Retinal pigment epithelial cell (primary cell): Measurements from ENCODE around the gene ACBD4.
A peak's percentile ranks its signal among the peaks of the same experiment; 100 is the strongest.

Experiments used
- DNase-seq: peaks from one replicate; pipeline ENCODE4 v3.0.0-alpha.2; 2010; ENCODE audit warnings: low read depth
- H3K4me3 ChIP-seq: 2 replicates; pipeline ENCODE4 v1.5.1; 2011; ENCODE audit warnings: mild to moderate bottlenecking, low read length, control low read depth, moderate library complexity
- TF ChIP-seq, protein P1 (sequence below): conservative IDR thresholded peaks from 2 replicates; pipeline ENCODE4 v1.5.1; 2011; ENCODE audit warnings: low read depth, low read length, control low read depth, inconsistent platforms

Gene ACBD4

GRCh38 chr17:45171338-45172231 is 36.1 kb downstream of the ACBD4 start:
- no peak for DNase-seq
- TF ChIP-seq, protein P1, sequence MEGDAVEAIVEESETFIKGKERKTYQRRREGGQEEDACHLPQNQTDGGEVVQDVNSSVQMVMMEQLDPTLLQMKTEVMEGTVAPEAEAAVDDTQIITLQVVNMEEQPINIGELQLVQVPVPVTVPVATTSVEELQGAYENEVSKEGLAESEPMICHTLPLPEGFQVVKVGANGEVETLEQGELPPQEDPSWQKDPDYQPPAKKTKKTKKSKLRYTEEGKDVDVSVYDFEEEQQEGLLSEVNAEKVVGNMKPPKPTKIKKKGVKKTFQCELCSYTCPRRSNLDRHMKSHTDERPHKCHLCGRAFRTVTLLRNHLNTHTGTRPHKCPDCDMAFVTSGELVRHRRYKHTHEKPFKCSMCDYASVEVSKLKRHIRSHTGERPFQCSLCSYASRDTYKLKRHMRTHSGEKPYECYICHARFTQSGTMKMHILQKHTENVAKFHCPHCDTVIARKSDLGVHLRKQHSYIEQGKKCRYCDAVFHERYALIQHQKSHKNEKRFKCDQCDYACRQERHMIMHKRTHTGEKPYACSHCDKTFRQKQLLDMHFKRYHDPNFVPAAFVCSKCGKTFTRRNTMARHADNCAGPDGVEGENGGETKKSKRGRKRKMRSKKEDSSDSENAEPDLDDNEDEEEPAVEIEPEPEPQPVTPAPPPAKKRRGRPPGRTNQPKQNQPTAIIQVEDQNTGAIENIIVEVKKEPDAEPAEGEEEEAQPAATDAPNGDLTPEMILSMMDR: no peak
- peak overlapping the region; percentile 23 for H3K4me3 ChIP-seq

- no peak for DNase-seq
- peak overlapping the region; percentile 16 for H3K4me3 ChIP-seq
- TF ChIP-seq, protein P1: no peak
Measured at GRCh38 chr17:45172232-45172540, 36.7 kb downstream of the ACBD4 start.

DNA sequence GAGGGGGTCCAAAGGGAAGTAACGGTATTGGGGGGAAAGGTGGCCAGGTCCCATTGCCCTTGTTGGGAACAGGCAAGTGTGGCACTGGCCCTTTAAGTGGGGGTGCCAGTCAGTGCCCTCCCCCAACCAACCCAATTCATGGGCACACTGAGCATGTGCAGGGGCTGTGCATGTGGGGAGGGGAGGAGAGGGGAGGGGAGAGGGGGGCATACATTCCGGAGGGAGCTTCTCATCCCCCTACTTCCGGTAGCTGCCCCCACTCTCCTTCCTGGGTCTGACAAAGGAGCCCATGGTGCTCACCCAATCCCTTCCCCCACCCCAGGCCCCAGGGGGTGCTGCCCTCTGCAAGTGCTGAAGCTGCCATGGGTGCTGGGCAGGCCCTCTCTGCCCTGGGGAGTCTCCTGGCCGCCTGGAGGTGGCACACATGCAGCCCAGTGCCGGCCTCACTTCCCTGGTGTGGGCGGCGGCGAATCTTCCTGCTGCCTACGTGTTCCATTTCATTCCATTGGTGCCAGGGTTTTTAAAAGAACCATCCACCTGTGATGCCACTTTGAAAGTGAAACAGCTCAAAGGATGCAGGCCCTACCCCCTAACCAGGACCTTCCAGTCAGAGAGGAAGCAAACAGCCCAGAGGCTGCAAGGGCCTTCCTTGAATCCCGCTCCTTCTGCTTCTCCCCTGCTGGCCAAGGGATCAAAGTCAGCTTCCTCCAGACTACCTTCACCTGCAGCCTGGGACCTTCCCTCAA is 37.2 kb downstream of the ACBD4 start:
- TF ChIP-seq, protein P1: no peak
- H3K4me3 ChIP-seq: peak overlapping the region; percentile 16
- DNase-seq: no peak

- H3K4me3 ChIP-seq: no peak overlapping the region
- DNase-seq: no peak
- TF ChIP-seq, protein P1: no peak
Measured at GRCh38 chr17:45175759-45176115, 40.2 kb downstream of the ACBD4 start.

- no peak overlapping the region for H3K4me3 ChIP-seq
Measured at GRCh38 chr17:45177563-45177962, 42.1 kb downstream of the ACBD4 start.

GRCh38 chr17:45184144-45184543 is 48.7 kb downstream of the ACBD4 start:
- DNase-seq: no peak
- no peak overlapping the region for H3K4me3 ChIP-seq
- TF ChIP-seq, protein P1: no peak

More at GRCh38 chr17:45177563-45177962, 42.1 kb downstream of the ACBD4 start:
- TF ChIP-seq, protein P1: no peak
- DNase-seq: no peak
